ENCODE results near the gene STX17.

DNA sequence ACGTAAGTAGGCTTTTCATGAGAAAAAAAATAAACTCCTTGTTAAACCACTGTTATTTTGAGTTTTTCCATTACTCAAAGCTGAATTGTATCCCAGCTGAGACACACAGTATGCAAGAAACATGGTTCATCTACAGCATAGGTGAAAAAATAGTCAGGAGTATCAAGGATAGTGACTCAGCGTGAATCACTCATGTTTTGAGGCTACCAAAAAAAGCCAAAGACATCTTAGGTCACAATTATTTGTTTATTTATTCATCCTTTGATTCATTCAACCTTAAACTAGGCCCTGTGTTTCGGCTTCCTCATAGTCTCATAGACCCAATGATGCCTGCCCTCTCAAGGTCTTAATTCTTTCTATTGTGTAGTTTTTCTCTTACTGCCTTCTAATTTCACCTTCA is 32.9 kb upstream of the STX17 start:
- TF ChIP-seq EZH2phosphoT487 (IDR thresholded peaks at IDR 0.05; ENCODE audit: low read depth, severe bottlenecking, unreplicated experiment), result no peak
- TF ChIP-seq, protein P1, sequence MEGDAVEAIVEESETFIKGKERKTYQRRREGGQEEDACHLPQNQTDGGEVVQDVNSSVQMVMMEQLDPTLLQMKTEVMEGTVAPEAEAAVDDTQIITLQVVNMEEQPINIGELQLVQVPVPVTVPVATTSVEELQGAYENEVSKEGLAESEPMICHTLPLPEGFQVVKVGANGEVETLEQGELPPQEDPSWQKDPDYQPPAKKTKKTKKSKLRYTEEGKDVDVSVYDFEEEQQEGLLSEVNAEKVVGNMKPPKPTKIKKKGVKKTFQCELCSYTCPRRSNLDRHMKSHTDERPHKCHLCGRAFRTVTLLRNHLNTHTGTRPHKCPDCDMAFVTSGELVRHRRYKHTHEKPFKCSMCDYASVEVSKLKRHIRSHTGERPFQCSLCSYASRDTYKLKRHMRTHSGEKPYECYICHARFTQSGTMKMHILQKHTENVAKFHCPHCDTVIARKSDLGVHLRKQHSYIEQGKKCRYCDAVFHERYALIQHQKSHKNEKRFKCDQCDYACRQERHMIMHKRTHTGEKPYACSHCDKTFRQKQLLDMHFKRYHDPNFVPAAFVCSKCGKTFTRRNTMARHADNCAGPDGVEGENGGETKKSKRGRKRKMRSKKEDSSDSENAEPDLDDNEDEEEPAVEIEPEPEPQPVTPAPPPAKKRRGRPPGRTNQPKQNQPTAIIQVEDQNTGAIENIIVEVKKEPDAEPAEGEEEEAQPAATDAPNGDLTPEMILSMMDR (IDR thresholded peaks at IDR 0.05; ENCODE audit: poor library complexity), result no peak
